A673 (cell line): ENCODE data around the gene ANXA8L1. TPM values are rescaled to one million over a fixed set of nuclear protein-coding genes. Genes with fewer than 3 reads are reported as not detected.
"Not testable (repeated sequence)": the region's sequence is repeated elsewhere in the genome, so short reads cannot be mapped to it uniquely, and the experiment has no call there.

Experiments
- BruUV-seq: library from RNA; stranded (reverse); fragments of 400-500 nt; replicated peaks from 2 replicates; lab custom pipeline; 2021; lab: Mats Ljungman, UMichigan
- CTCF ChIA-PET: fragments of 300-600 bp; sonication (Branson Sonifier 250); formaldehyde crosslinking; loops from one replicate; lab custom pipeline; 2022; ENCODE audit warnings: antibody characterized with exemption; lab: Charles Lee
- POLR2A ChIA-PET: fragments of 300-600 bp; sonication (Branson Sonifier 250); formaldehyde crosslinking; loops from one replicate; lab custom pipeline; 2022; ENCODE audit warnings: antibody characterized with exemption; ENCODE audit not compliant: low non-redundant PET; lab: Charles Lee
- DNase-seq: peaks from one replicate; pipeline ENCODE4 v3.0.0-alpha.2; 2015; ENCODE audit warnings: low spot score
- H3K27ac ChIP-seq: fragments of 200-600 bp; sonication (generic); 2 replicates; pipeline ENCODE4 v1.5.1; 2016; ENCODE audit warnings: mixed run types, low read depth, mild to moderate bottlenecking, mixed read lengths, antibody characterized with exemption, low read length; ENCODE audit not compliant: poor library complexity, severe bottlenecking
- H3K27me3 ChIP-seq: fragments of 200-600 bp; sonication (generic); replicated peaks from 2 replicates; pipeline ENCODE4 v1.6.1; 2017; ENCODE audit warnings: mixed run types, low read depth, mild to moderate bottlenecking, mixed read lengths, antibody characterized with exemption, low read length; ENCODE audit not compliant: insufficient read depth, poor library complexity
- H3K36me3 ChIP-seq: fragments of 200-600 bp; sonication (generic); 2 replicates; pipeline ENCODE4 v1.6.1; 2016; ENCODE audit warnings: mixed run types, mild to moderate bottlenecking, mixed read lengths, antibody characterized with exemption, low read length; ENCODE audit not compliant: insufficient read depth, poor library complexity, severe bottlenecking
- H3K4me1 ChIP-seq: fragments of 200-600 bp; sonication (generic); 2 replicates; pipeline ENCODE4 v1.6.1; 2017; ENCODE audit warnings: mixed run types, mild to moderate bottlenecking, mixed read lengths, antibody characterized with exemption, low read length; ENCODE audit not compliant: insufficient read depth, poor library complexity, severe bottlenecking
- H3K4me3 ChIP-seq: fragments of 200-600 bp; sonication (generic); 2 replicates; pipeline ENCODE4 v1.5.1; 2016; ENCODE audit warnings: low read depth, mixed run types, mild to moderate bottlenecking, mixed read lengths, low read length; ENCODE audit not compliant: poor library complexity, severe bottlenecking
- H3K9me3 ChIP-seq: fragments of 200-600 bp; sonication (generic); 2 replicates; pipeline ENCODE4 v1.6.1; 2016; ENCODE audit warnings: mixed run types, low read depth, mild to moderate bottlenecking, mixed read lengths, antibody characterized with exemption, low read length; ENCODE audit not compliant: poor library complexity, severe bottlenecking
- intact Hi-C: fragments of 100-400 bp; cut with micrococcal nuclease; formaldehyde crosslinking; loops from one replicate; pipeline ENCODE4 v1.10.0; 2022; ENCODE audit not compliant: unreplicated experiment
- total RNA-seq: library from RNA; stranded (reverse); gene quantifications from 2 replicates; pipeline ENCODE4 v1.2.3, GENCODE V29; 2021

ANXA8L1 gene
- total RNA-seq, 1 experiment from 2014 or later = not detected

DNA sequence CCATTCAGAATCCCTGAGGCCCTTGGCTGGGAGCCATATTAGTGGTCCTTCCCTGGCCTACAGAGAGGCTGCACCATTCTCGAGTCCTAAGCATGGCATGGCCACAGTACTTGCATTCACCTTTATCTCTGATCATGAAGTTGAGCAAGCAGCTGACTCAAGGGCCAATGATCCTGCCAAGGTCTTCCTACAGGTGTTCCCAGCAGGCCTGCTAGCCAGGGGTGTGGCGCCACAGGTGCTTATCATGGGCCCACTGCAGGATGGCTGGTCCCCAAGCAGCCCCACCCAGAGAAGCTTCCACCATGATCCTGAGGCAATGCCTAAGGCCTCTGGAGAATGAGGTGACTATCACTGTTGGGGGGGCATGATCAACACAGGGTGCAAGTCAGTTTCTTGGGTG is 48.0 kb downstream of the ANXA8L1 start:
- H3K4me1 ChIP-seq, POLR2A ChIA-PET, H3K27me3 ChIP-seq, H3K4me3 ChIP-seq, CTCF ChIA-PET, H3K27ac ChIP-seq, DNase-seq, intact Hi-C loops, H3K9me3 ChIP-seq, BruUV-seq, H3K36me3 ChIP-seq: not testable (repeated sequence)

DNA sequence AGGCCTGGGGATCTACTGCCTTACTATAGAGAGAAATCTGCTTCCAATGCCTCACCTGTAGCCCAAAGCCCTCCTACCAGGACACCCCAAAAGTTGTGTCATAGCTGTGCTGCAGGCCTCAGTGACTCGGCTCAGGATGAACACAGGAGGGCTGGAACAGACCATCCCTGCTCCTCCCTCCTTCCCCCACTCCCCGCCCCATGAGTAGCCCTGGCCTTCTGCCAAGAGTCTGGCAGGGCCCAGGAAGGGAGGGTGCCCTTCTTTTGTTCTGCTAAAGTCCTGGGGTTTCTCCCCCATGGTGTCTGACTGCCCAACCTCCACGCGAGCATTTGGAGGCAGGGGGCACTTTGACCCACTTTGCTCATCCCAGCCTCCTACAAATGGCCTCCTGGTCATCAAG is 65.4 kb downstream of the ANXA8L1 start:
- POLR2A ChIA-PET, BruUV-seq, CTCF ChIA-PET: not testable (repeated sequence)

More for the DNA sequence above, 65.4 kb downstream of the ANXA8L1 start:
- H3K9me3 ChIP-seq, intact Hi-C loops, H3K36me3 ChIP-seq, H3K27ac ChIP-seq, DNase-seq, H3K27me3 ChIP-seq, H3K4me1 ChIP-seq, H3K4me3 ChIP-seq: not testable (repeated sequence)

Other genes starting within 250 kb of the ANXA8L1 start
- gene ANTXRL, start 88.8 kb upstream of the ANXA8L1 start, total RNA-seq = not detected in 2 replicates
- gene NPY4R, start 90.2 kb downstream of the ANXA8L1 start, total RNA-seq = not detected in 2 replicates
- gene GPRIN2, start 180.9 kb downstream of the ANXA8L1 start, total RNA-seq = not detected in 2 replicates
- gene SYT15, start 203.4 kb downstream of the ANXA8L1 start, total RNA-seq = 0.64 and 1.0 TPM in 2 replicates